HG02870 (cell line): ENCODE results near the gene SLC66A1.

ENCODE experiments used
- ATAC-seq: cut with Tn5 transposase; IDR thresholded peaks from one replicate; pipeline ENCODE4 v1.9.1; 2021; ENCODE audit warnings: mild to moderate bottlenecking, moderate library complexity; ENCODE audit not compliant: unreplicated experiment

Gene SLC66A1

DNA sequence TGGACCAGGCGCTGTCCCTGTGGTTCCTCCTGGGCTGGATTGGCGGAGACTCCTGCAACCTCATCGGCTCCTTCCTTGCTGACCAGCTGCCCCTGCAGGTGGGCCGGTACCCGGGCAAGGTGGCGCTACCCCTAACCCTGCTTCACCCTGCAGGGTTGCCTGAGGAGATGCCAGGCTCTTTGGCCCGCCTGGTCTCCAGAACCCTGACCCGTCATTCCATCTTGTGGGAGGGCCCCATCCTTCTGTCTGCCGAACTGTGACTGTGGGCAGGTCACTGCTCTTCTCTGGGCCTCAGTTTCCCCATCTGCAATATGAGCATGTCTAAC is 12.5 kb downstream of the SLC66A1 start:
- no peak for ATAC-seq

DNA sequence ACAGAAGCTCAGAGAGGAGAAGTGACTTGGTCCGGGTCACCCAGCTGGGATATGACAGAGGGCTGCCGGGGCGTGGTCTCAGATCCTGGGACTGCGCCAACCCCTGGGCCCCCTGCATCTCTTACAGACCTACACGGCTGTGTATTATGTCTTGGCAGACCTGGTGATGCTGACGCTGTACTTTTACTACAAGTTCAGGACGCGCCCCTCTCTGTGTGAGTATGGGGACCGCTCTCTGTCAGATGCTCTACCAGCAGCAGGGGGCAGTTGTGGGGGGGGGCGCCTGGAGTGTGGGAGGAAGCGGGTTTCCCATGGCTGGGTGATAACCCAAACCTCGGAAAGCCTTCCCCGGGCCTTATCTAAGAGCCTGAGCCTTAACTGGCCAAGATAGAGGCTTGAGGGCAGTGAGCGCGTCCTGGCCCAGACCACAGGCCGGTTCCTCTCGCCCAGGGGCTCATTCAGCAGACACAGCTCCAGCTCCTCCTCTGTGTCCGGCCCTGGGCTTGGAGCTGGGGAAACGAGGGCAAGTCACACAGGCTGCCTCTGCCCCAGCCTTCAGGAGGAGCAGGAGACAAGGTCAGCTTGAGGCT is 13.3 kb downstream of the SLC66A1 start:
- no peak for ATAC-seq

DNA sequence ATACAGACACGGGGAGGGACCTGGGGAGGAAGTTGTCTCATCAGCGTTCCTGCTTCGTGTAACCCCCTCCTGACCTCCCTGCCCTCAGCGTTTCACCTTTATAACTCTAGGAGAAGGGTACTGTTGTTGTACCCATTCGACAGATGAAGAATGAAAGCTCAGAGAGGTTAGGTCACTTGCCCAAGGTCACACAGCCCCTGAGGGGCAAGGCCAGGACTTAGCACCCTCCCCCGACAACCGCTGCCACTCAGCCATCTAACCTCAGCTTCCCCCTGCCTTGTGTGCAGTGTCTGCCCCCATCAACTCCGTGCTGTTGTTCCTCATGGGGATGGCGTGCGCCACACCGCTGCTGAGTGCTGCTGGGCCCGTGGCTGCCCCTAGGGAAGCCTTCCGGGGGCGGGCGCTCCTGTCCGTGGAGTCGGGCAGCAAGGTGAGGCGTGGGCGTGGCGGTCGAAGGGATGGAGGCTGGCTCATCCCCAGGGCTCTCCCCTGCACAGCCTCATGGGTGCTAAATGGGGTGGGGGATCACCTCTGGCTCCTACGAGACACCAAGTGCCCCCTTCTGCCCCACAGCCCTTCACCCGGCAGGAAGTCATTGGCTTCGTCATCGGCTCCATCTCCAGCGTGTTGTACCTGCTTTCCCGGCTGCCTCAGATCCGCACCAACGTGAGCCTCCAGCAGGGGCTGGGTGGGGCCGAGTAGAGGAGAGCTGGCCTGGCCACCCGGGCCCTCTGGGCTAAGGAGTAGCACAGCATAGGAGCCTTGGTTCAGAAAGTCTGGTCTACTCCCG is 14.0 kb downstream of the SLC66A1 start:
- no peak for ATAC-seq

DNA sequence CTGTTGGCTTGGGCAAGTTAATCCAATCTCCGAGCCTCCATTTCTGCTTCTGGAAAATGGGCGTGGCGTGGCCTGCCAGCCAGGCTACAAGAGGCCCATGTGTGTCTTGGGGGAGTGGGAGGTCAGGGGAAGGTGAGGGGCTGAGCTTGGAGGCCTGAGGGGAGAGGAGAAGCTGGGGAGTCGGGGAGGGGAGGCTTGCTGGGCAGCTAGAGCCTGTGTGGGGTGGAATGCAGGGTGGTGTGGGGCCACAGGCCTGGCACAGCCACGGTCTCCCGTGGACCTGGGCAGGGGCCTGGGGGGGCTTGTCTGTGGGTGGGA is 14.6 kb downstream of the SLC66A1 start:
- ATAC-seq, result no peak

DNA sequence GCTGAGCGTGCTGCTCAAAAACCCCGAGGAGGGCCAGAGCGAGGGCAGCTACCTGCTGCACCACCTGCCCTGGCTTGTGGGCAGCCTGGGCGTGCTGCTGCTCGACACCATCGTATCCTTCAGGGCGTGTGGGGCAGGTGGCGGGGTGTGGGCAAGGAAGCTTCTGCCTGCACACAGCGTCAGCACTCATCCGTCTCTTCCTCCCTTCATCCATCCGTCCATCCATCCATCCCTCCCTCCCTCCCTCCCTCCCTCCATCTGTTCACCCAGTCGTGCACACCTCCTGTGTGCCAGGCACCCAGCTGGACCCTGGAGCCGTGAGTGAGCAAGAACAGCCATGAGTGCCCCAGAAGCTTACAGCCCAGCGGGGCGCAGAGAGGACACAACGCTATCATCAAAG is 15.2 kb downstream of the SLC66A1 start:
- no peak for ATAC-seq

DNA sequence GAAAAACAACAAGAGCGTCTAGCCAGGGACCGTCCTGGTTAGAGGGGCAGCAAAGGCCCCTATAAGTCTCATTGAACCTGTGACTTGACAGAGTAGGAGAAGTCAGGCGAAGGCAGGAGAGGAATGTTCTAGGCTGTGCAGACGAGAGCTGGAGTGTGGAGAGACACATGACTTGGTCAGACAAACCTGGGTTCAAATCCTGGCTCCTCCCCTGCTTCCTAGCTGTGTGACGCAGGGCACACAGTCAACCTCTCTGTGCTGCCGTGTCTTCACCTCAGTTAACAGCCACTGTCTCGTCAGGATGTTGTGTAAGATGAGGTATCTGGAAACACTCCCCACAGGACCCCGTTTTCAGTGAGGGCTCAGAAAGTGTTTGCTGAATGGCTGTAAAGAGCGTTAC is 15.6 kb downstream of the SLC66A1 start:
- ATAC-seq, result no peak

DNA sequence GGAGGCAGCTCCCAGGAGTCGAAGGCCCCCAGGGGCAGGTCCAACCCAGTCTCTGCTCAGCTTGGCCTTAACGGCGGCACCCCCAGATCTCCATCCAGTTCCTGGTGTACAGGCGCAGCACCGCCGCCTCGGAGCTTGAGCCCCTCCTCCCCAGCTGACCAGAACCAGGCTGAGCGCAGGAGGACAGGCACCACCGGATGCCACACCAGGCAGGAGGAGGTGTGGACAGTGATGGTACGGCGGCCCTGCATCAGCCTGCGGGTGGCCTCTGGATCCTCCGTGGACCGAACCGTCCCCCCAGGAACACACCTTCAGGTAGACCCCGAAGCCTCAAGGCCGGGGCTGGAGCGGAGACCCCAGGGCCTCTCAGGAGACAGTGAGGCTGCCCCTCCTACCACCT is 16.4 kb downstream of the SLC66A1 start:
- no peak for ATAC-seq

DNA sequence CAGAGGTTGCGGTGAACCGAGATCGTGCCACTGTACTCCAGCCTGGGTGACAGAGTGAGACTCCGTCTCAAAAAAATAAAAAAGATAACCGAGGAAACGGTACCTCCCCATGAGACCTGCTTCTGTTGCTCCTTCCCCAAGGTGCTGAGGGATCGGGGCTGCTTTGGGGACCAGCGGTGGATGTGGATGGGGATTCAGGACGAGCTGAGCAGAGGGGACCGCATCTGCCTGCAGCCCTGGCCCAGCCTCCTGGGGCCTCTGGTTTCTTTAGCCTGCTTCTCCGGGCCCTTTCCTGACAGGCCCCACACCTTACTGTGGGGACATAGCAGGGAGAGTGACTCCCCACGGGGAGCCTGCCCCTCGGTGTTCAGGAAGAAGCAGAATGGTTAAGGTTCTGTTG is 17.1 kb downstream of the SLC66A1 start:
- ATAC-seq, result no peak

DNA sequence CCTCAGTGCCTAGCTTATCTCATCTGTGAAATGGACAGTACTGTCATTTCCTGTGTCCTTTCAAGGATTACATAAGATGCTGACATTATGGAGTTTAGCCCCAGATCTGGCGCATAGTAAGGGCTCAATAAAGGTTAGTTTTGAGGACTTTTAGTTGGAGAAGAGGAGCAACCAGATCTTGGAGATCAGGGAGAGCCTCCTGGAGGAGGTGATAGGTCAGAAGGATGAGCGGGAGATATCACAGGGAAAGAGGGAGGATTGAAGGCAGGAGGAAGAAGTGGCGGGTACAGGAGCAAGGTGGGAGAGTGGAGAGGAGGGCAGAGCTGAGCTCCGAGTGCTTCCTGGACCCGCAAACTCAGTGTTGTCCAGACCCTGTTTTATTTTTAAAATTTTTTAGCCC is 17.5 kb downstream of the SLC66A1 start:
- no peak for ATAC-seq

DNA sequence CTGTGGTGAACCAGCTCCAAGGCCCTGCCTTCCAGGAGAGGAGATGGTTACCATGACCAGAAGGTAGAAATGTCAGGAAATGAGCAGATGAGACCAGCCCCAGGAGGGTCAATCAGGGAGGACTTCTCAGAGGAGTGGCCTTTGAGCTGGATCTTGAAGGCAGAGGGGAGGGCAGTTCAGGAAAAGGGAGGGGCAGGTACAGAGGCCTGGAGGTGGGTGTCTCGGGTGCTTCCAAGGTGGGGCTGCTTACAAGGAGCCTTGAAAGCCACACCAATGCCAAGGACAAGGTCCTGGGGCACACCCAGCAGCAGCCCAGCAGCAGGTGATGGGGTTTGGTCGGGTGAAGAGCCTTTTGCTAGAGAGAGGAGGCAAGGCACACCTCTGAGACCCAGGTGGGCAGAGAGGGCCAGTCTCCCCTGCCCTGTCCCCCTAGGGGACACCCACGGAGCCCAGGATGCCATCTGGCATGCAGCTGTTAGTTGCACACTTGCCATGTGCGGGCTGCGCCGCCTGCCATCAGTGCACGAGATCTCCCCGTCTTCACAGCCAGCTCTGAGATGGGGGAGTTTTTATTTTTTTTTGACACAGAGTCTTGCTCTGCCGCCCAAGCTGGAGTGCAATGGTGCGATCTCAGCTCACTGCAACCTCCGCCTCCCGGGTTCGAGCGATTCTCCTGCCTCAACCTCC is 18.5 kb downstream of the SLC66A1 start:
- no peak for ATAC-seq

DNA sequence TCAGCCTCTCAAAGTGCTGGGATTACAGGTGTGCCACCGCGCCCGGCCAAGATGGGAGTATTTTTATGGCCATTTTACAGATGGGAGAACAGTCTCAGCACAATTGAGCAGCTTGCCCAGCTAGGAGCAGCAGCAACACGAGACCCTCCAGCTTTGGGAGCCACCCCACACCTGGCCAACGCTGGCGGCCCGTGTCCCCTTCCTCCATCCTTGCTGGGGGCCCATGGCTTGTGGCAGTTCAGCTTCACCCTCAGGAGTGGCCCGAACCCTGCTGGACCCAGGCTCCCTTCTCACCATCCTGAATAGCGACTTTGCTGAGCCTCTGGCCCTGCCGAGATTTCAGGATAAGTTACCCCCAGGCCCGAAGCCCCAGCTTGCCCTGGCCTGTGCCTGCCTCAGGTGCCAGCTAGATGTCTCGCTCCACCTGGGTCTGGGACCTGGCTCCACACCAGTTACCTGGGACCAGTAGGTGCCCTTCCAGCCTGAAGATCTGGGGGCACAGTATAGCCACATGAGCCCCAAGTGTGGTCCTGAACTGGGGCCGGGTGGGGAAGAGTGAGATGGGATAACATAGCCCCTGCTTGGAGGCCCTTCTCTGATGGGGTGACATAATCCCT is 19.2 kb downstream of the SLC66A1 start:
- ATAC-seq, result no peak

DNA sequence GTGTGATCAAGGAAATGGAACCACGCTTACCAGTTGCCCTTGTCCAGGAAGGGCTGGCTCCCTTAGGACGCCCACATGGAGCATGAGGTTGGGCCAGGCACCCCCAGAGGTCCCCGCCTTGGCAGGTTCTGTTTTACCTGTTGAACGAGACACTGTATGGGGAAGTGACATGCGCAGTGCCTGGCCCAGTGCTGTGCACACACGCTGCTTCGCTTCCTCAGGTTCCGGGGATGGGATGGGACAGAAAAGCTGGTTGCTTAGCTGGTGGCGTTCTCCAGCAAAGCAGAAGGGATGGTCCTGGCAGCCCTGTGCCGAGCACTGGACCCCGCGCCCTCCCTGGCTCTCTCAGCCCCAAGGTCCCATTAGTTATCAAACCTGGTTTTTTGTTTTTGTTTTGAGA is 20.7 kb downstream of the SLC66A1 start:
- ATAC-seq, result no peak

DNA sequence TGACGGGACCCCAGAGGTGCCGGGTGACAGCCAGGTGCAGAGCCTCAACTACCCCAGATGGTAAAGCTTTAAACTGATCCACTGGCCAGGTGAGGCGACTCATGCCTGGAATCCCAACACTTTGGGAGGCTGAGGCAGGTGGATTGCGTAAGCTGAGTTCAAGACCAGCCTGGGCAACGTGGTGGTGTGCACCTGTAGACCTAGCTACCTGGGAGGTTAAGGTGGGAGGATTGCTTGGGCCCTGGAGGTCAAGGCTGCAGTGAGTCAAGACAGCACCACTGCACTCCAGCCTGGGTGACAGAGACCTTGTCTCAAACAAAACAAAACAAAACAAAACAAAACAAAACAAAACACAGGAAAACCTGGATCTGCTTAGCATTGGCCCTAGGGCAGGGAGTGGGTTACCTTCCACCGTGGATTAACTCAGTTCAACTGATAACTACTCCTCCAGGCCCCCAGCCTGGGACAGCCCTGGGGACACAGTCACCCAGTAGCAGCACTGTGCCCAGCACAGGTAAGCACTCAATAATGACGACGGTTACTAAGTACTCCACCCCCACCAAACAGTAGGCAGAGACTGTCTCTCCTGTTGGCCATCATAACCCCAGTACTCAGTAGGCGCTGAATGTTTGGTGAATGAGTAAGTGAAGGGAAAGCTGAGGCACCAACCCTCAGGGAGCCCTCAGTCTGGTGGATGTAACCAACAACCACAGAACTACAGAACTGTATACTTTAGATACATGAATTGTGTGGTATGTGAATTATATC is 21.6 kb downstream of the SLC66A1 start:
- no peak for ATAC-seq

DNA sequence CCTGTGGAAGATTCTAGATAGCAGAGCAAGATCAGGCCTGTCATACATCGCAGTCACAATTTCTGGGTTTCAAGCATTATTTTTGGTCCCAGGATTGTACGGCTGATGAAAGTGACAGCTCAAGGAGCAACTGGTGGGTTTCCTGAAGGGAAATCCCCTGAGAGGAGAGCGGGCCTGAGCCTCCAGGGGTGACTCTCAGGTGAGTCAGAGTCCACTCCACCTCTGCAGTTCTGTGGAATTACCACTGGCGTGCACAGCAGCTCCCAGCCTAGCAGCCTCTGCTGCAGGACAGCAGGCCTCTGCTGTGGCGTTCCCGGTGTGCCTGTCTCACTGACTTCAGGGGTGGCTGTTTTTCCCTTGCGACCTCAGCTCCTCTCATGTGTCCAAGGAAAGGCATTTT is 24.4 kb downstream of the SLC66A1 start:
- ATAC-seq, result no peak

DNA sequence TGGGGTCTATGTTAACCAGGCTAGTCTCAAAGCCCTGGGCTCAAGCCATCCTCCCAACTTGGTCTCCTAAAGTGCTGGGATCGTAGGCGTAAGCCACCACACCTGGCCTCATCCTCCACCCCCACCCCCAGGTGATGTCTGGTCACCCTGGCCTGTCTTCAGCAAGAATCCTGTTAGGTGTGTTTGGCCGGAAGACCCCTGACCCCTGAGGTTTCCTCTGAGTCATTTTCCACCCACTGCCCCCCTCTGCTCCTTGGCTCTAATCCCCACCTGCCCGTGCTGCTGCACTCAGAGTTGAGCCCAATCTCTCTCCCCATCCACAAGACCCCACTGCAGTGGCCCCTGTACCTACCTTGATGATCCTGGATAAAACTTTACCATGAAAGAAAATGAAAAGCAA is 25.2 kb downstream of the SLC66A1 start:
- ATAC-seq, result no peak

DNA sequence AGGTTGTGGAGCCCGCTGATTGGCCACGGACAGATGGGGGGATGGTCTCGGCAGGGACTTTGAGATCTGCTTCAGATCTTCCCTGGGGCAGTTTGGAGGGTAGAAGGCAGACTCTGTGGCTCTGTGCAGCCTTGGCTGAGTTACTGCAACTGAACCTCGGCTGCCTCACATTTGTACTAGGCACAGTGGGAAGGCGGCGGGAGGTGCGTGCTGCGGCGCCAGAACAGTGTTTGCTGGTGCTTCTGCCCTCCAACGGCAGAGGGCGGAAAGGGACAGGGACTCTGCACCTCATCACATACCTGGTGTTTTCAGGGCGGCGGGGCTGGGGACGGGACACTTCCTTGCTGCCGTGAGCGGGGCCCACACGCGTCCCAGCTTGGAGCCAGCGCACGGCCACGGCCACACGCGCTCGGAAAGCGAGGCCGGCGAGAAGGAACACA is 26.2 kb downstream of the SLC66A1 start:
- no peak for ATAC-seq

DNA sequence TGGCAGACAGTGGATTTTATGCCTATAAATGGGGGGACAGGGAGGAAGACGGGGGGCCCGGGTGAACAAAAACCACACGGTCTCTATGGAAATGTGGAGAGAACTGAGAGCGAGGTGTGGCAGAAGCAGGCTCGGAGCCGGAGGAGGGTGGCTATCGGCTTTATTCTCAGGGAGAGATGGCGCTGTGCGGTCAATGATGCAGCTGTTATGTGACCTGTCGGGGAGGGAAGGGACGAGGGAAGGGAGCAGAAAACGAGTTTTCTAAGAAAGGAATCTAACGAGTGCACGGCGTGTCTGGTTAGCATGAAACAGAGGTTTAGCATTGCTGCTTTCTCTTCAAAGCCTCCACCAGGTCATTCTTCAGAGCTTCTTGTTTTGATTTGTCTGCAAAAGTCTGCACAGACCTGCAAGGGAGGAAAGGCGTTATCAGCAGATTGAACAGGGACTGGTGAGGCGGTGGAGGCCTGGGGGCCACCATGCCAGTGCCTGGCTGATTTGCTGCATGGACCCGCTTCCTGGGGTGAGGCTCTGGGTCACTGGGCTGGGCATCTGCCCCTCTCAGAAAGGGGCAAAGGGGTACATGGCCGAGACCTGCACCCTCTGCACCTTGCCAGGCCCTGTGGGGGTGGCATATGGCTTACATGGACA is 27.2 kb downstream of the SLC66A1 start:
- ATAC-seq, result no peak

DNA sequence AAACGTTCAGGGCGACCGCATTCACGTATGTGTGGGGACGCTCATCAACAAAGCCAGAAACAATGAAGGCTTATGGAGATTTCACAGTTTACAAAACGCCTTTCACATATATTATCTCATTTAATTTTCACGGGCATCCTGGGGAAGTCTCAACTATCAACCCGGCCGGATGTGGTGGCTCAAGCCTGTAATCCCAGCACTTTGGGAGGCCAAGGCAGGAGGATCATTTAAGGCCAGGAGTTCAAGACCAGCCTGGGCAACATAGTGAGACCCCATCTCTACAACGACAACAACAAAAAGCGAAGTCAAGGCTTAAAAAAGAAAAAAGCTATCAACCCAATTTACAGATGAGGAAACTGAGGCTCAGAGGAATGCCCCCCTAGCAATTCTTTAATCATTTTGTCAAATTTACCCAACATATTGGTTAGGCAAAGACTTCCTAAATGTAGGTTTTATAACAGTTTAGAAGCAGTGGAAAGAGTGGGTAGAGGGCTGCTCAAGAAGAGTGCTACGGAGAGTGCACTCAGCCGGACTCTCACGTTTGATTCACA is 28.3 kb downstream of the SLC66A1 start:
- ATAC-seq, result no peak

DNA sequence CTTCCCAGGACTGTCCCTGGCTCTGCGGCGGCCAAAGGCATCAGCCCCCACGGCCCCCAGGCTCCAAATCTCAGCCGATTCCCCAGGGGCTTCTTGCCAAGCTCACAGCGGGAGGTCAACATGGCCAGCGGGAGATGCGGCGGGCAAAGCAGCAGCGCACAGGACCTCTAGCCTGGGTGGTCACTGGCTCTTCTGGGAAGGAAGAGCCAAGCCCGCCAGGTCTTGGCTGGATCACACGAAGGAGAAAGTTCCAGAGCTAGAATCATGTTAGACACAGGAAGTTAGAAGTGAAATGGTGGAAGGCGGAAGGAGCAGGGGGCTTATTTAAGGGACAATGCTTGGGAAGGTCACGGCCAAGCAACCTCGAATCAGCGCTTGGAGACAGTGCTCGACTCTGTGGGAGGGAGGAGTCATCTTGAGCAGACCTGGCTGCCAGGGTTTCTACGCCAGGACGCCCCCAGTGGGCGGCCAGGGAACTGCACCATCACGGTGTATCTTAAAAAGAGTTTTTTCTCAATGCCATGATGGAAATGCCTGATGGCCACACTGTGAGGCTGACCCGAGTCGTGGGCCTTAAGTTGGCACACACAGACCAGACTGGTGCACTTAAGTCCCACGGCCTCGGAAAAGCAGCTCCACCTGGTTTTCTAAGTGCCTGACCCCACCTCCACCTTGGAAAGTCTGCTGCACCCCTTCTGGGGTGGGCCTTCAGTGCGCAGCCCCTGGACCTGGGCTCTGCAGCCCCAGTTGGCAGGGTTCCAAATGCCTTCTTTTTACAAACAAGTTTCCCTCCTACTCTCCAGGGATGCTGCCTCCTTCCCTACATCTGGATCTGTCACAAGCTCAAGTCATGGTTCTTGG is 29.3 kb downstream of the SLC66A1 start:
- ATAC-seq, result no peak
